IMR-90 (cell line): ENCODE results near the gene DNASE1L1. TPM values are rescaled to one million over a fixed set of nuclear protein-coding genes. Genes with fewer than 3 reads are reported as not detected.

Experiments
- ATAC-seq: fragments of 200-7000 bp; cut with Tn5 transposase; 2 replicates; pipeline ENCODE4 v1.9.1; 2020; ENCODE audit warnings: low read depth, mild to moderate bottlenecking, moderate library complexity
- BruUV-seq: library from RNA; stranded (reverse); fragments of 400-500 nt; replicated peaks from 2 replicates; lab custom pipeline; 2021; lab: Mats Ljungman, UMichigan
- CTCF ChIA-PET: fragments of 300-600 bp; formaldehyde crosslinking; extraction: SDS; loops from one replicate; lab custom pipeline; 2021; ENCODE audit warnings: antibody characterized with exemption; lab: Yijun Ruan, JAX
- POLR2A ChIA-PET: fragments of 300-600 bp; sonication (Branson Sonifier 250); formaldehyde crosslinking; loops from one replicate; lab custom pipeline; 2022; ENCODE audit warnings: antibody characterized with exemption; ENCODE audit not compliant: unreplicated experiment; lab: Charles Lee
- DNase-seq: peaks from one replicate; pipeline ENCODE4 v3.0.0; 2013
- H2AFZ ChIP-seq: replicated peaks from 2 replicates; pipeline ENCODE3; 2013; ENCODE audit warnings: low read length, mild to moderate bottlenecking; ENCODE audit not compliant: poor library complexity
- H2AK5ac ChIP-seq: 2 replicates; pipeline ENCODE4 v1.6.1; 2013; ENCODE audit warnings: low read depth, low read length, inconsistent platforms
- H2AK9ac ChIP-seq: replicated peaks from 2 replicates; pipeline ENCODE3; 2013; ENCODE audit warnings: mild to moderate bottlenecking, low read depth, low read length, moderate library complexity; ENCODE audit not compliant: poor library complexity
- H2BK120ac ChIP-seq: 2 replicates; pipeline ENCODE4 v1.6.1; 2013; ENCODE audit warnings: low read depth, low read length, inconsistent platforms
- H2BK15ac ChIP-seq: 3 replicates; pipeline ENCODE4 v1.6.1; 2013; ENCODE audit warnings: low read depth, low read length, inconsistent platforms
- H2BK20ac ChIP-seq: 2 replicates; pipeline ENCODE4 v1.6.1; 2013; ENCODE audit warnings: low read depth, mild to moderate bottlenecking, inconsistent platforms, low read length, moderate library complexity
- H2BK5ac ChIP-seq: 2 replicates; pipeline ENCODE4 v1.6.1; 2013; ENCODE audit warnings: mild to moderate bottlenecking, low read depth, low read length, inconsistent platforms; ENCODE audit not compliant: poor library complexity, severe bottlenecking
- H3K14ac ChIP-seq: replicated peaks from 2 replicates; pipeline ENCODE4 v1.6.1; 2013; ENCODE audit warnings: low read depth, low read length, inconsistent platforms
- H3K18ac ChIP-seq: 2 replicates; pipeline ENCODE4 v1.6.1; 2013; ENCODE audit warnings: low read depth, low read length, control low read depth
- H3K23ac ChIP-seq: 2 replicates; pipeline ENCODE4 v1.6.1; 2013; ENCODE audit warnings: low read depth, low read length, inconsistent platforms
- H3K27ac ChIP-seq: 2 replicates; pipeline ENCODE4 v1.5.1; 2013; ENCODE audit warnings: mild to moderate bottlenecking, control low read depth, low read length; ENCODE audit not compliant: insufficient read depth
- H3K27me3 ChIP-seq: 2 replicates; pipeline ENCODE4 v1.6.1; 2013; ENCODE audit warnings: low read length; ENCODE audit not compliant: control insufficient read depth, insufficient read depth
- H3K36me3 ChIP-seq: 2 replicates; pipeline ENCODE4 v1.6.1; 2013; ENCODE audit warnings: low read length, mixed read lengths; ENCODE audit not compliant: control insufficient read depth, insufficient read depth
- H3K4ac ChIP-seq: 2 replicates; pipeline ENCODE4 v1.6.1; 2013; ENCODE audit warnings: low read depth, low read length, inconsistent platforms
- H3K4me1 ChIP-seq: 2 replicates; pipeline ENCODE4 v1.6.1; 2013; ENCODE audit warnings: low read length, mixed read lengths; ENCODE audit not compliant: control insufficient read depth, insufficient read depth
- H3K4me2 ChIP-seq: 2 replicates; pipeline ENCODE4 v1.6.1; 2013; ENCODE audit warnings: low read depth, mild to moderate bottlenecking, control low read depth, low read length, moderate library complexity
- H3K4me3 ChIP-seq: 2 replicates; pipeline ENCODE4 v1.5.1; 2013; ENCODE audit warnings: low read depth, mild to moderate bottlenecking, control low read depth, low read length, moderate library complexity; ENCODE audit not compliant: insufficient read depth
- H3K56ac ChIP-seq: 2 replicates; pipeline ENCODE4 v1.6.1; 2013; ENCODE audit warnings: low read length, inconsistent platforms; ENCODE audit not compliant: insufficient read depth; ENCODE audit errors: extremely low read depth
- H3K79me1 ChIP-seq, 2 experiments: 2 replicates each; pipeline ENCODE4 v1.6.1; 2013; ENCODE audit warnings: low read length in 2 of 2, inconsistent platforms in 1 of 2, low read depth in 1 of 2
- H3K9ac ChIP-seq: 2 replicates; pipeline ENCODE4 v1.6.1; 2013; ENCODE audit warnings: low read depth, low read length, control low read depth
- H3K9me1 ChIP-seq: 2 replicates; pipeline ENCODE4 v1.6.1; 2013; ENCODE audit warnings: low read length, inconsistent platforms; ENCODE audit not compliant: insufficient read depth
- H3K9me3 ChIP-seq: 2 replicates; pipeline ENCODE4 v1.6.1; 2013; ENCODE audit warnings: low read length; ENCODE audit not compliant: control insufficient read depth, insufficient read depth
- H4K20me1 ChIP-seq: 2 replicates; pipeline ENCODE4 v1.6.1; 2013; ENCODE audit warnings: low read length, inconsistent platforms; ENCODE audit not compliant: insufficient read depth
- H4K5ac ChIP-seq: 2 replicates; pipeline ENCODE4 v1.6.1; 2013; ENCODE audit warnings: mild to moderate bottlenecking, low read depth, low read length, control low read depth
- H4K8ac ChIP-seq, 2 experiments: 2 replicates each; pipeline ENCODE4 v1.6.1; 2013; ENCODE audit warnings: low read depth in 2 of 2, low read length in 2 of 2, control low read depth in 1 of 2, inconsistent platforms in 1 of 2
- H4K91ac ChIP-seq: 2 replicates; pipeline ENCODE4 v1.6.1; 2013; ENCODE audit warnings: low read depth, low read length, inconsistent platforms; ENCODE audit not compliant: insufficient read depth
- BHLHE40 ChIP-seq: fragments of 150-350 bp; IDR thresholded peaks from 2 replicates; pipeline ENCODE4 v1.6.1; 2016; ENCODE audit warnings: mild to moderate bottlenecking, low read depth, low read length
- CEBPB ChIP-seq: IDR thresholded peaks from 2 replicates; pipeline ENCODE4 v1.6.1; 2012; ENCODE audit warnings: low read depth, low read length, improper control_type of control experiment
- CHD1 ChIP-seq: IDR thresholded peaks from 2 replicates; pipeline ENCODE4 v1.6.1; 2012; ENCODE audit warnings: low read depth, low read length, improper control_type of control experiment
- MXI1 ChIP-seq: IDR thresholded peaks from 2 replicates; pipeline ENCODE4 v1.6.1; 2012; ENCODE audit warnings: low read depth, mild to moderate bottlenecking, low read length, moderate library complexity, borderline replicate concordance
- NFE2L2 ChIP-seq: fragments of 150-350 bp; IDR thresholded peaks from 2 replicates; pipeline ENCODE4 v1.6.1; 2016; ENCODE audit warnings: low read depth, mild to moderate bottlenecking, low read length
- POLR2A ChIP-seq: IDR thresholded peaks from 2 replicates; pipeline ENCODE4 v1.6.1; 2012; ENCODE audit warnings: mild to moderate bottlenecking, low read depth, low read length
- RCOR1 ChIP-seq: IDR thresholded peaks from 2 replicates; pipeline ENCODE4 v1.6.1; 2012; ENCODE audit warnings: mild to moderate bottlenecking, low read length, improper control_type of control experiment; ENCODE audit not compliant: insufficient replicate concordance
- RFX5 ChIP-seq: IDR thresholded peaks from 2 replicates; pipeline ENCODE4 v1.8.0; 2012; ENCODE audit warnings: low read depth, mild to moderate bottlenecking, low read length, moderate library complexity
- SMC3 ChIP-seq: fragments of 150-350 bp; IDR thresholded peaks from 2 replicates; pipeline ENCODE4 v1.6.1; 2016; ENCODE audit warnings: low read depth, mild to moderate bottlenecking, antibody characterized with exemption, low read length, moderate library complexity
- WGBS, 2 experiments: methylation state at CpG; one replicate each; pipeline versions ENCODE4 v1.1.5 to v1.1.7; 2013; ENCODE audit warnings: missing lambda C conversion rate in 2 of 2; ENCODE audit not compliant: insufficient read length in 1 of 2; ENCODE audit errors: extremely low coverage in 2 of 2; 5-methylcytosine and 5-hydroxymethylcytosine counted together
- dilution Hi-C: fragments of 300-500 bp; cut with HindIII; formaldehyde crosslinking; loops from one replicate; pipeline ENCODE4 v1.14.3; 2018; ENCODE audit warnings: low sequenced_read_pairs; ENCODE audit not compliant: unreplicated experiment
- in situ Hi-C: fragments of 300-500 bp; cut with MboI; formaldehyde crosslinking; loops from 3 replicates; pipeline ENCODE4 v1.14.3; 2019; ENCODE audit warnings: low sequenced_read_pairs, inconsistent platforms, mixed read lengths
- intact Hi-C: fragments of 100-400 bp; cut with micrococcal nuclease; formaldehyde crosslinking; loops from 2 replicates; pipeline ENCODE4 v1.10.0; 2022
- polyA plus RNA-seq, 3 experiments: library from polyadenylated mRNA; depleted of rRNA; stranded (reverse); fragments of >200 nt; gene quantifications; 2 replicates each; pipeline ENCODE4 v1.2.3, GENCODE V29; 2012; ENCODE audit warnings: low replicate concordance in 1 of 3
- total RNA-seq: library from RNA; depleted of rRNA; stranded (reverse); fragments of >200 nt; gene quantifications from 2 replicates; pipeline ENCODE4 v1.2.3, GENCODE V29; 2012
- TF ChIP-seq, protein P1 (sequence below): fragments of 150-350 bp; IDR thresholded peaks from 2 replicates; pipeline ENCODE4 v1.6.1; 2016; ENCODE audit warnings: low read depth, mild to moderate bottlenecking, low read length, moderate library complexity, borderline replicate concordance
- TF ChIP-seq, protein P2 (sequence below): conservative IDR thresholded peaks from 2 replicates; pipeline ENCODE4 v1.5.1; 2012; ENCODE audit warnings: mild to moderate bottlenecking, low read depth, low read length, improper control_type of control experiment

The DNASE1L1 gene
- total and polyA plus RNA-seq, 2 of the 4 experiments (the other 2 are of a cell fraction) = 51.4 to 55.5 TPM

- Histone ChIP-seq H2AFZ (peak overlapping the region; percentile 19), H3K9me3 (no peaks in the 10 kb centered on the region), H3K27ac (no peak overlapping the region), H3K27me3 (no peaks in the 10 kb centered on the region), H3K18ac (no peak overlapping the region), H3K4me3 (no peak overlapping the region), H4K20me1 (no peaks in the 10 kb centered on the region), H4K91ac (no peak overlapping the region), H3K9me1 (peaks cover 3% of the 10 kb centered on the region; the same call in 1 of the 2 replicates), H3K79me1 (peaks cover 5 to 25% of the 10 kb centered on the region in 2 experiments; a peak in 3 of 4 replicates), H4K5ac (no peak overlapping the region), H3K23ac (no peak overlapping the region), H3K4me2 (no peak overlapping the region), H2BK5ac (no peak overlapping the region), H2BK120ac (no peak overlapping the region), H3K4me1 (peaks cover 4% of the 10 kb centered on the region), H3K56ac (no peak overlapping the region), H4K8ac (no peak overlapping the region), H2BK15ac (no peak overlapping the region), H3K14ac (no peak overlapping the region), H3K9ac (no peak overlapping the region), H3K36me3 (peaks cover 5% of the 10 kb centered on the region), H3K4ac (no peak overlapping the region), H2AK9ac (peak overlapping the region; percentile 75), H2BK20ac (no peak overlapping the region), H2AK5ac (no peak overlapping the region)
- WGBS, 2 experiments = 85% methylated on average over 2 of the region's 8 CpGs; no CpG with 5 or more reads in 1 of the 2 experiments
- in situ Hi-C loops (no loop called here), dilution Hi-C loops (no loop called here), intact Hi-C loops (loop anchor here (5.0 kb wide), 1 partner anchor 119 kb away; no protein-coding TSS in a partner anchor)
- ChIA-PET POLR2A (no interaction called here), CTCF (no interaction called here)
- no TSS peak for BruUV-seq
- TF ChIP-seq, protein P1, sequence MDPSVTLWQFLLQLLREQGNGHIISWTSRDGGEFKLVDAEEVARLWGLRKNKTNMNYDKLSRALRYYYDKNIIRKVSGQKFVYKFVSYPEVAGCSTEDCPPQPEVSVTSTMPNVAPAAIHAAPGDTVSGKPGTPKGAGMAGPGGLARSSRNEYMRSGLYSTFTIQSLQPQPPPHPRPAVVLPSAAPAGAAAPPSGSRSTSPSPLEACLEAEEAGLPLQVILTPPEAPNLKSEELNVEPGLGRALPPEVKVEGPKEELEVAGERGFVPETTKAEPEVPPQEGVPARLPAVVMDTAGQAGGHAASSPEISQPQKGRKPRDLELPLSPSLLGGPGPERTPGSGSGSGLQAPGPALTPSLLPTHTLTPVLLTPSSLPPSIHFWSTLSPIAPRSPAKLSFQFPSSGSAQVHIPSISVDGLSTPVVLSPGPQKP = no peak
- no peak for TF ChIP-seq BHLHE40
- no peak for TF ChIP-seq POLR2A
- no peak for TF ChIP-seq CHD1
- no peak for TF ChIP-seq RFX5
- TF ChIP-seq, protein P2, sequence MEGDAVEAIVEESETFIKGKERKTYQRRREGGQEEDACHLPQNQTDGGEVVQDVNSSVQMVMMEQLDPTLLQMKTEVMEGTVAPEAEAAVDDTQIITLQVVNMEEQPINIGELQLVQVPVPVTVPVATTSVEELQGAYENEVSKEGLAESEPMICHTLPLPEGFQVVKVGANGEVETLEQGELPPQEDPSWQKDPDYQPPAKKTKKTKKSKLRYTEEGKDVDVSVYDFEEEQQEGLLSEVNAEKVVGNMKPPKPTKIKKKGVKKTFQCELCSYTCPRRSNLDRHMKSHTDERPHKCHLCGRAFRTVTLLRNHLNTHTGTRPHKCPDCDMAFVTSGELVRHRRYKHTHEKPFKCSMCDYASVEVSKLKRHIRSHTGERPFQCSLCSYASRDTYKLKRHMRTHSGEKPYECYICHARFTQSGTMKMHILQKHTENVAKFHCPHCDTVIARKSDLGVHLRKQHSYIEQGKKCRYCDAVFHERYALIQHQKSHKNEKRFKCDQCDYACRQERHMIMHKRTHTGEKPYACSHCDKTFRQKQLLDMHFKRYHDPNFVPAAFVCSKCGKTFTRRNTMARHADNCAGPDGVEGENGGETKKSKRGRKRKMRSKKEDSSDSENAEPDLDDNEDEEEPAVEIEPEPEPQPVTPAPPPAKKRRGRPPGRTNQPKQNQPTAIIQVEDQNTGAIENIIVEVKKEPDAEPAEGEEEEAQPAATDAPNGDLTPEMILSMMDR = no peak
- no peak for TF ChIP-seq RCOR1
- no peak for TF ChIP-seq MXI1
- no peak for TF ChIP-seq CEBPB
- TF ChIP-seq NFE2L2 = no peak
- no peak for TF ChIP-seq SMC3
- DNase-seq (no peak), ATAC-seq (no peak)
These were observed 4.1 kb upstream of the DNASE1L1 start for GRCh38 chrX:154413142-154413541.
